Measurements from ENCODE around the gene PRRX2.
"Not testable (repeated sequence)": the region's sequence is repeated elsewhere in the genome, so short reads cannot be mapped to it uniquely, and the experiment has no call there.

The PRRX2 gene

DNA sequence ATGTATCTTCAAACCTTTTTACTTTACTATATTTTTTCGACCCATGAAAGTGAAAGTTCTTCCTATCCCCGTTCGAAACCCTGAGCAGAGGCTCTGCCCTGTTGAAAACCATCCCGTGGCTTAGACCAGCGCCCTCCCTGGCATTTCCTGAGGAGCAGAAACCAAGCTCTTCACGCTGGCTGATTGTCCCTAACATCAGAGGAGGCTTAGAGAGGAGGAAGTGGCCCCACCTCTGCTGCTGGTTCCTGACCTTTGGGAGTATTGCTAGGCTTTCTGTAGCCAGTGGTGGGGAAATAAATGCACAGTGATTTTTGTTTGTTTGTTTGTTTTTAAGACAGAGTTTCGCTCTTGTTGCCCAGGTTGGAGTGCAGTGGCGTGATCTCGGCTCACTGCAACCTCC lies 91.6 kb downstream of the PRRX2 start:
- DNase-seq (ENCODE audit: low read depth), result no peak
- in situ Hi-C loops (cut with HindIII; ENCODE audit: low sequenced_read_pairs), result no loop called here
- H3K4me3 ChIP-seq (ENCODE audit: low read depth, low read length), result no peak overlapping the region
- TF ChIP-seq, protein P1, sequence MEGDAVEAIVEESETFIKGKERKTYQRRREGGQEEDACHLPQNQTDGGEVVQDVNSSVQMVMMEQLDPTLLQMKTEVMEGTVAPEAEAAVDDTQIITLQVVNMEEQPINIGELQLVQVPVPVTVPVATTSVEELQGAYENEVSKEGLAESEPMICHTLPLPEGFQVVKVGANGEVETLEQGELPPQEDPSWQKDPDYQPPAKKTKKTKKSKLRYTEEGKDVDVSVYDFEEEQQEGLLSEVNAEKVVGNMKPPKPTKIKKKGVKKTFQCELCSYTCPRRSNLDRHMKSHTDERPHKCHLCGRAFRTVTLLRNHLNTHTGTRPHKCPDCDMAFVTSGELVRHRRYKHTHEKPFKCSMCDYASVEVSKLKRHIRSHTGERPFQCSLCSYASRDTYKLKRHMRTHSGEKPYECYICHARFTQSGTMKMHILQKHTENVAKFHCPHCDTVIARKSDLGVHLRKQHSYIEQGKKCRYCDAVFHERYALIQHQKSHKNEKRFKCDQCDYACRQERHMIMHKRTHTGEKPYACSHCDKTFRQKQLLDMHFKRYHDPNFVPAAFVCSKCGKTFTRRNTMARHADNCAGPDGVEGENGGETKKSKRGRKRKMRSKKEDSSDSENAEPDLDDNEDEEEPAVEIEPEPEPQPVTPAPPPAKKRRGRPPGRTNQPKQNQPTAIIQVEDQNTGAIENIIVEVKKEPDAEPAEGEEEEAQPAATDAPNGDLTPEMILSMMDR (IDR thresholded peaks at IDR 0.05; ENCODE audit: low read depth, low read length, missing control alignments), result no peak

DNA sequence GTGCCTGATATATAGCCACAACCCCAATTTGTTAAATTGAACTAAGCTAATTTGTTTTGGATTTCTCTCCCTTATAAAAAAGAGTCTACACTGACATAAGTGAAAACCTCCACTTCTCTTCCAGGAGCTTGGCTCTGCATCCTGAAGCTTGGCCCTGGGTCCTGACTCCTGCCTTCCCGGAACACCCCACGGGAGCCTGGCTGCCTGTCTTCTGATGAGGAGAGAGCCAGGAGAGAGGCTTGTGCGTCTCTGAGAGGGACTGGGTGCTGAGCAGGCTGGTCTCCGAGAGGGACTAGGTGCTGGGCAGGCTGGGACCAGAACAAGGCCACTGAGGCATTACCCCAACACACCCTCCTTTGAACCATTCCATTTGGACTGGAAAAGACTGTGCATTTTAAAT lies 93.9 kb downstream of the PRRX2 start:
- H3K4me3 ChIP-seq (ENCODE audit: low read depth, low read length), result no peak overlapping the region
- in situ Hi-C loops (cut with HindIII; ENCODE audit: low sequenced_read_pairs), result no loop called here
- DNase-seq (ENCODE audit: low read depth), result no peak
- TF ChIP-seq, protein P1 (IDR thresholded peaks at IDR 0.05; ENCODE audit: low read depth, low read length, missing control alignments), result no peak

DNA sequence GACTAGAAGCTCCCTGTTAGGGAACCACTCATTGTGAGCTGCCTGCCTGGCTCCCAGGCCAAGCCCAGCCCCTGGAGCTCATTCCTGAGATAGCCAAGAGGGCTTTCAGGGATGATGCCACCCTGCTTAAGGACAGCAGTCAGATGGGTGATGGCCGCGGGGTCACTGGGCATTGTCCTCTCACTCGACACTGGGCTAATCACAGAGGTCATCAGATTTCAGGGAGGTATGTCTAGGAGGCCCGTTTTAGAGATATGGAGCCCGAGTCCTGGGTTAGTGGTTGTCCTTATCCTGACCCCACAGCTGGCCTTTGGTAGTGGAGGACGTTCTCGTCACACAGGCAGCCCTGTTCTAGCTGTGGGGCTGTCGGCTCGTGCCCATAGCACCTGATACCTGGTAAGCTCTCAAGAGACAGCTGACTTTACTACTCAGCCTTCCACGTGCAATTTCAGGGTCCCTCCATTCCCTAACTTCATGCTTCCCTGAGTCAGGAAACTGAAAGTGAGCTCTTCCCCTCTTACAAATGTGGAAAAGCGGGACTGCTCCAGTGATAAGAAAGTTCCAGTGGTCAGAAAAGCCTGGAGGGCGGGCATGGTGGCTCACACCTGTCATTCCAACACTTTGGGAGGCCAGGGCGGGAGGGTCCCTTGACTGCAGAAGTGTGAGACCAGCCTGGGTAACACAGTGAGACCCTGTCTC lies 94.5 kb downstream of the PRRX2 start:
- H3K4me3 ChIP-seq (ENCODE audit: low read depth, low read length), result no peak overlapping the region
- TF ChIP-seq, protein P1 (IDR thresholded peaks at IDR 0.05; ENCODE audit: low read depth, low read length, missing control alignments), result no peak
- in situ Hi-C loops (cut with HindIII; ENCODE audit: low sequenced_read_pairs), result no loop called here
- DNase-seq (ENCODE audit: low read depth), result no peak

DNA sequence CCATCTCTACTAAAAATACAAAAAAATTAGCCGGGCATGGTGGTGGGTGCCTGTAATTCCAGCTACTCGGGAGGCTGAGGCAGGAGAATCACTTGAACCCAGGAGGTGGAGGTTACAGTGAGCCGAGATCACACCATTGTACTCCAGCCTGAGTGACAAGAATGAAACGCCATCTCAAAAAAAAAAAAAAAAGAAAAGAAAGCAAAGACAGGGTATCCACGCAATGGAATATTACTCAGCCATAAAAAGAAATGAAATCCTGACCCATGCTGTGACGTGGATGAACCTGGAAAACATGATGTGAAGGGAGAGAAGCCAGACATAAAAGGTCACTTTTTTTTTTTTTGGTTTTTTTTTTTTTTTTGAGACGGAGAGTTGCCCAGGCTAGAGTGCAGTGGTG lies 95.3 kb downstream of the PRRX2 start:
- in situ Hi-C loops (cut with HindIII; ENCODE audit: low sequenced_read_pairs); H3K4me3 ChIP-seq (ENCODE audit: low read depth, low read length); DNase-seq (ENCODE audit: low read depth): not testable (repeated sequence)

DNA sequence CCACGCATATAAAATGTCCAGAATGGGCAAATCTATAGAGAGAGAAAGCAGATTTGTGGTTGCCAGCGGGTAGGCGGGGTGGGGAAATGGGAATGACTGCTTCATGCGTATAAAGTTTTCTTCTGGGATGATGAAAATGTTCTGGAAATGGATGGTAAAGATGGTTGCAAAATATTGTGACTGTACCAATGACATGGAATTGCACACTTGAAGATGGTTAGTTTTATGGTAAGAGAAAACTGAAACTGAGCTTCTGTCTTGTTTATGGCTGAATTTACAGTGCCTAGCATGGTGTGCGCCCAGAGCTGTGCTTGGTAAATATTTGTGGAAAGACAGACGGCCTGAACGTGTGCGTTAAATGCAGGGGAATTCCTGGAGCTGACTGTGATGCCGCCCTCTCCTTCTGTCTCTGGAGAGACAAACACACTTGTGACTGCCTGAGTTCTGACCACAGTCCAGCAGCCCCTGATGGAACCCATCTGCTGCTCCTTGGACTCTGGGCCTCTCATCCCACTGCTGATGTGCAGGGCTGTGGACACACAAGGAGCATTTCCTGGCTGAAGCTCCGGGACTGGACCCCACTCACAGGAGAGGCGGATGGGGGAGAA lies 96.0 kb downstream of the PRRX2 start:
- no peak for DNase-seq (ENCODE audit: low read depth)
- TF ChIP-seq, protein P1 (IDR thresholded peaks at IDR 0.05; ENCODE audit: low read depth, low read length, missing control alignments), result no peak
- H3K4me3 ChIP-seq (ENCODE audit: low read depth, low read length), result no peak overlapping the region
- in situ Hi-C loops (cut with HindIII; ENCODE audit: low sequenced_read_pairs), result no loop called here

DNA sequence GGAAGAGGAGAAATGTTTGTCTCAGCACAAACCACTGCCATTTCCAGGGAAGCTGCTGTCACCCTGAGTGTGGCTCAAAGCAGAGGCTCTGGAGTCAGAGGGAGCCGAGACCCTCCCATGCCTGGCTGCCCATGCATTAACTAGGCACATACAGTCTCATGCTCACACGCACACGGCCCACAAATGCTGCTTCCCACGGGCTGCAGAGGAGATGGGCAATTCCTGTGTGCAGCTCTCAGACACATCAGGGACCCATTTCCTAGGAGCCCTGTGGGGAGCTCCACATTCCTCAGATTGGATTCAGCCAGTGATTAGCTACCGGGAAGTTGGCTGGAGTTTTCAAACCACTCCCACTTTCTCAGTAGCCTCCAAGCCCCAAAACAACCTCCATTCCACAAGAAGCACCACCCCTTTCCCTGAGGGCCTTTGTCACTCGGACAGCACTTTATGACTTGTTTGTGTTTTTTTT lies 96.5 kb downstream of the PRRX2 start:
- in situ Hi-C loops (cut with HindIII; ENCODE audit: low sequenced_read_pairs), result no loop called here
- H3K4me3 ChIP-seq (ENCODE audit: low read depth, low read length), result no peak overlapping the region
- TF ChIP-seq, protein P1 (IDR thresholded peaks at IDR 0.05; ENCODE audit: low read depth, low read length, missing control alignments), result no peak
- DNase-seq (ENCODE audit: low read depth), result no peak

DNA sequence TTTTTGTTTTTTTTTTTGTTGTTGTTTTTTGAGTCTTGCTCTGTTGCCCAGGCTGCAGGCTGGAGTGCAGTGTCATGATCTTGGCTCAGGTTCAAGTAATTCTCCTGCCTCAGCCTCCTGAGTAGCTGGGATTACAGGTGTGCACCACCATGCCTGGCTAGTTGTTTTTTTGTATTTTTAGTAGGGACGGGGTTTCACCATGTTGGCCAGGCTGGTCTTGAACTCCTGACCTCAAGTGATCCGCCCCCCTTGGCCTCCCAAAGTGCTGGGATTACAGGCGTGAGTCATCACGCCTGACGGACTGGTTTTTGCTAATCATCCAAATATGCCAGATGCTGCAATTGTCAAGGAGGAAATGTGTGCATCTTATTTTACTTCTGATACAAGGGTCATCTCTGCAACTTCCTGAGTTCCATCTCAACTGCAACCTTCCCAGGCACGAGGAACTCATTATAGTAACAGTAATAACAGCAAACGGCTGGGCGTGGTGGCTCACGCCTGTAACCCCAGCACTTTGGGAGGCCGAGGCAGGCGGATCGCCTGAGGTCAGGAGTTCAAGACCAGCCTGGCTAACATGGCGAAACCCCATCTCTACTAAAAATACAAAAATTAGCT lies 97.0 kb downstream of the PRRX2 start:
- H3K4me3 ChIP-seq (ENCODE audit: low read depth, low read length); DNase-seq (ENCODE audit: low read depth): not testable (repeated sequence)

More for the DNA sequence above, 97.0 kb downstream of the PRRX2 start:
- in situ Hi-C loops (cut with HindIII; ENCODE audit: low sequenced_read_pairs), result not testable (repeated sequence)
